A549 (cell line): ENCODE data around the gene HRCT1.

Experiments used
- POLR2A ChIP-seq: IDR thresholded peaks from 2 replicates; pipeline ENCODE4 v1.6.1; 2012; ENCODE audit warnings: mild to moderate bottlenecking, low read length
- TF ChIP-seq, protein P1 (sequence below): fragments of >200 bp; sonication (Bioruptor Twin); formaldehyde crosslinking; IDR thresholded peaks from 3 replicates; pipeline ENCODE4 v1.5.1; 2016

DNA sequence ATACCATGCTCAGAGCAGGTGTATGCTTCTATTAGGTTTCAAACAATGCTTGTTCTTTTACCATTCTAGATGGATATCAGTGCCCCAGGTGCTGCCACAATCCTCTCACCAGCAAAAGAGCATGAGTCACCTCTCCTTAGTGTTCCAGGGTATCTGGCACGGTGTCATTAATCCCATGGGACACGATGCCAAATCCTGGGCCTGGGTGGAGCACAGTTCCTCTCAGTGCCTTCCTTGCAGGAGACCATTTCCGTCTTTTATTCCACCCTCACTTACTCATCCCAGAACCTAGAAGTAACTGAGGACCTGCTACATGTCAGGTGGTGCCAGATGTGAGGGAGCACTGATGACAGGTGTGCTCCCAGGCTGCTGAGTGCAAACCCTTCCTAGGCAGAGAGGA lies 34.5 kb upstream of the HRCT1 start:
- TF ChIP-seq POLR2A, result no peak
- TF ChIP-seq, protein P1, sequence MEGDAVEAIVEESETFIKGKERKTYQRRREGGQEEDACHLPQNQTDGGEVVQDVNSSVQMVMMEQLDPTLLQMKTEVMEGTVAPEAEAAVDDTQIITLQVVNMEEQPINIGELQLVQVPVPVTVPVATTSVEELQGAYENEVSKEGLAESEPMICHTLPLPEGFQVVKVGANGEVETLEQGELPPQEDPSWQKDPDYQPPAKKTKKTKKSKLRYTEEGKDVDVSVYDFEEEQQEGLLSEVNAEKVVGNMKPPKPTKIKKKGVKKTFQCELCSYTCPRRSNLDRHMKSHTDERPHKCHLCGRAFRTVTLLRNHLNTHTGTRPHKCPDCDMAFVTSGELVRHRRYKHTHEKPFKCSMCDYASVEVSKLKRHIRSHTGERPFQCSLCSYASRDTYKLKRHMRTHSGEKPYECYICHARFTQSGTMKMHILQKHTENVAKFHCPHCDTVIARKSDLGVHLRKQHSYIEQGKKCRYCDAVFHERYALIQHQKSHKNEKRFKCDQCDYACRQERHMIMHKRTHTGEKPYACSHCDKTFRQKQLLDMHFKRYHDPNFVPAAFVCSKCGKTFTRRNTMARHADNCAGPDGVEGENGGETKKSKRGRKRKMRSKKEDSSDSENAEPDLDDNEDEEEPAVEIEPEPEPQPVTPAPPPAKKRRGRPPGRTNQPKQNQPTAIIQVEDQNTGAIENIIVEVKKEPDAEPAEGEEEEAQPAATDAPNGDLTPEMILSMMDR, result no peak
